SK-N-SH (cell line): ENCODE data around the gene KLHL8.

Source experiments
- CTCF ChIP-seq: fragments of 200-600 bp; sonication (generic); IDR thresholded peaks from 2 replicates; pipeline ENCODE4 v1.6.1; 2017; ENCODE audit warnings: antibody characterized with exemption, mild to moderate bottlenecking, moderate library complexity
- EZH2phosphoT487 ChIP-seq: fragments of 200-600 bp; sonication (generic); IDR thresholded peaks from 2 replicates; pipeline ENCODE4 v1.6.1; 2017; ENCODE audit warnings: low read depth, mixed run types, mild to moderate bottlenecking, antibody characterized with exemption, moderate library complexity, borderline replicate concordance
- GATA2 ChIP-seq: sonication (generic); formaldehyde crosslinking; IDR thresholded peaks from 2 replicates; pipeline ENCODE4 v1.5.0; 2020; ENCODE audit warnings: mild to moderate bottlenecking, missing genetic modification reagents
- PBX3 ChIP-seq: IDR thresholded peaks from 2 replicates; pipeline ENCODE4; 2012
- SMC3 ChIP-seq: IDR thresholded peaks from 2 replicates; pipeline ENCODE4 v1.6.1; 2012; ENCODE audit warnings: low read depth, low read length, improper control_type of control experiment
- USF2 ChIP-seq: fragments of 150-350 bp; IDR thresholded peaks from 2 replicates; pipeline ENCODE4 v1.6.1; 2017; ENCODE audit warnings: antibody characterized with exemption, low read length, low read depth, borderline replicate concordance

- no peak for TF ChIP-seq SMC3
- no peak for TF ChIP-seq GATA2
- TF ChIP-seq EZH2phosphoT487, result no peak
- TF ChIP-seq CTCF, result no peak
- no peak for TF ChIP-seq USF2
- no peak for TF ChIP-seq PBX3
Measured at GRCh38 chr4:87122252-87122651, 98.2 kb downstream of the KLHL8 start.
